GM19395 (cell line): ENCODE data around the gene EIF4G3.
"Not testable (repeated sequence)": the region's sequence is repeated elsewhere in the genome, so short reads cannot be mapped to it uniquely, and the experiment has no call there.

Source experiments
- ATAC-seq: cut with Tn5 transposase; IDR thresholded peaks from one replicate; pipeline ENCODE4 v1.9.1; 2021; ENCODE audit warnings: mild to moderate bottlenecking, moderate library complexity; ENCODE audit not compliant: unreplicated experiment

EIF4G3 gene

DNA sequence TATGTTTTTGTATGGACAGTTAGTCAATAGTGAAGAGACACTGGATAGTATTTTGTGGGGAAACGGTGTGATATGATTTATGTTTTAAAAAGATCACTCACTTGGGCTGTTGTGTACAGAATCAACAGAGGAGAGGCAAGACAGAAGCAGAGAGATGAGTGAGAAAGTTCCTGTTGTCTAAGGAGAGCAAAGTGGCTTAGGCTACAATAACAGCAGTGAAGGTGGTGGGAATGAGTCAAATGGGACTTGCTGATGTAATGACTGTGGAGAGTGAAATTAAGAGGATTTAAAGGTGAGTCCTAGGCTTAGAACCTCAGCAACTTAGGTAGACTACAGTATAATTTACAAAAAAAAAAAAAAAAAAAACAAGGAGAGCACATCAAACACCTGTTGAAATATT, 220.4 kb downstream of the EIF4G3 start:
- ATAC-seq, result no peak

DNA sequence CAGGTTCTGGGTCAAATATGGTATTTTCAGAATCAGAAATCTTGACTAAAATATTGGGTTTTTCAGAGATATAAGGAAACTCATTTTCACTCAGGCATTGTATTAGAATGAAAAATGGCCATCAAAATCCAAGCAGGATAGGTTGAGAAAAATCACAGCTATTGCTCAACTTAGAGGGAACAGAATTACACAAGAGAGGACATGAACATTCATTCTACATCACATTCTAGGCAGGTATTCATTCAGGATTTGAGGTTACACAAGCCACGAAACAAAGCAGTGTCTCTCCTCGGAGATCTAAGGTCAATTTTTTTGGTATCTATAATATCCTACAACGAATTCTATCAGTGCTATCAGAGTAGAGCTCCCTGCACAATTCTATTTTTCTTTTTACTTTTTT, 226.0 kb downstream of the EIF4G3 start:
- ATAC-seq, result no peak

DNA sequence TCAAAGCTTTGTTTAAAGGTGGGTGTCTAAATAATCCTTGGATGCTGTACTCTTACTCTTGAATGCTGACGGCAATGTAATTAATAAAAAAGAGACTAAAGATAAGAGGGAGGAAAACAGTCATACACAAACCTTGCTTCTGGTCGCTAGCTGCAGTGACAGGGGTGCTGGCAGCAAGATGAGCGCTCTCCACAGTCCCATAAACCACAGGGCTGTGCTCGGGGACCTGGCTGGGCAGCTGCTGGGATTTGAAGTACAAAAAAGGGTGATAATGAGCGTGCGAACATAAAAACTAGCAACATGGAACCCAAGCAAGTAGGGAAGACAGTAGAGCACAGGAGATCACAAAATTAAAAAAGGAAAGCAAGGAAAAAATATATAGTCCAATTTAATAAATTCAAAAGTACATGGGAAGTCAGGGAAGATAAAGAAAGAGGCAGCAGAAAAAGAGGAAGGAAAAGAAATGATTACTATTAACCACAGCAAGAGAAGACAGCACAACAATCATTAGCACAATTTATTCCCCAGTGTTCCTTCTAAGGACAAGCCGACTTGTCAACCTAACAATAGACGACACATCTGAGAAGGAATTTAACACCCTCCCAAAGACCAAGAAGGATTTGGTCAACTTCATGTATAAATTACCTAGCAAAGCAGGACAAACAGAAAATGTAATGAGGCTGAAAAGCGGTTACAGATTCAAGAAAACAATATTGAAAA, 226.7 kb downstream of the EIF4G3 start:
- no peak for ATAC-seq

DNA sequence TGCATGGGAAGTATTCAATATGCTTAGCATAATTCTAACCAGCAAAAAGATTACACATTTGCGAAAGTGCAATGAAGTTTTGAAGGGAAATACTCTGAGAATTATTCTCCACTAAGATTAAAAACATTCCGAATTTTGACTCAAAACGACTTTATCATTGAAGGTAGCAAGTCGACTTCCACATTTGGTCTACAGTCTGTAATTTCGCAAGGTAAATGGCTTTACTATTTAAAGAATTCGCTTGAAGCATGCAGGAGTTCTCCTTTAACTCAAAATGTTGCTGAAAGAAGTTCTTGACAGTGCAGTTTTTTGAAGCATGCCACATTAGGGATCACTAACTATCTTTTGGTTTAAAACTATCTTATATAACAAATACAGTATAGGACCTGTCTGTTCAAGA, 228.6 kb downstream of the EIF4G3 start:
- ATAC-seq, result no peak

DNA sequence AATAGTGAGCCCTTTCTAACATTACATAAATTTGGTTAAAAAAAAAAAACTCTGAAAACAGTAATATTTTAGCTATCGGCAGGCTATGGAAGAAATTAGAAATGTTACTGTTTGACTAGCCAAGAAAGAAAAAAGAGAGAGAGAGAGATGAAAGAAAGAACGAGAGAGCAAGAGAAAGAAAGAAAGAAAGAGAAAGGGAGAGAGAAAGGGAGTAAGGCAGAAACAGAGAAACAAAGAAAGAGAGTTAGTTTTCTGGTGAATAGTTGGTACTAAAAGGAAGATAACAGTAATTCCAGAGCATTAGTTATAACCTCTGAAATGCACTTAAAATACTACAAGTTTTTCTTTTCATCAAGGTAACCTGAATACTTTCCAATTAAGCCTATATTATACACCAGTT, 229.3 kb downstream of the EIF4G3 start:
- ATAC-seq, result no peak

DNA sequence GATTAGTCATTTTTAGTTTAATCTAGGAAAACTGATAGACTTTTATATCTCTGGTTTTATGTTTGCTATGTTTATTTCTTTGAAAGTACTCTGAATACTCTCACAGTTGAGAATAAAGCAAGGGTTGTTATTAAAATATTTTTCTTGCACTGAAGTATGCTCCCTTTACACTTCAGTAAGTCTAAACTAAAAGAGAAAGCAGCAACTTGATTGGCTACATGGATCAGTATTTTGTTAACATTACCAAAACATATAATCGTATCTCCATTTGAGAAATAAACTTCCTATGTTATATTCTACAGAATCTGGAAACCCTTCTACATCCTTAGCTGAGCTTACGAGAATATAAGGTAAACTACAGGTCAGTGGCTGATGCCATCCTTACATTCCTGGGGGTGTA, 240.1 kb downstream of the EIF4G3 start:
- no peak for ATAC-seq

DNA sequence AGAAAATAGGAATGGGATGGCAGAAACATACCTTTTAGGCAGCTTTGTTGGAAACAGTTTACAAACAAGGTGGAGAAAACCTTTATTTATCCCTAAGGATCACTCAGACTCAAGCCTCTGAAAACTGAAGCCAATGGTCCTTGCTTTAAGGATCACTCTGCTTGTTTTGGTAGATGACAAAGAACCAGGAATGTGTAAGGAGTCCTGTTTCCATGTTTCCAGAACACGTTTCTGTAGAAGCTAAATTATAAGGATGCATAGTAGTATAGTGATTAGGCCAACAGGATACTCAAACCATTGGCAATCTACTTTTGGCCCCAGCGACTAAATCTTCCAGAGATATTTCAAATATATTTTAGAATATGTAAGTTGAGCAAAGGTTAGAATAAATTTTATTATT, 240.5 kb downstream of the EIF4G3 start:
- no peak for ATAC-seq

DNA sequence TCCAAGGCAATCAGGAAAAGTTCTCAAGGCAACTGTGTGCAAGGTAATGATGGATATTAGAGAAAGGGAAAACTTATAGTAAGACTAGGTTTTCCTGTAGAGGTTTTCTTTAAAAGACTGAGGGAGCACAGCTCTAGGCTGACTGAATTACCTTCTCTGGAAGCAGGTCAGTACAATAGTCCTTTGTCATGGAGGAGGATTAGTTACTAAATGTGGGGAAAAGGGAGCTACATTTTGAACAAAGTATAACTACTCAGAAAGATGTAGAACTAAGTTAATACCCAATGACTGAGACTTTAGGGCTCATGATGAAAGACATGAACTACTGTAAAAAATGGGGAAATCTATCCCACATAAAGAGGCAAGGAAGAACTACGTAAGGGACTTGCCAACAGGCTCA, 241.0 kb downstream of the EIF4G3 start:
- no peak for ATAC-seq

DNA sequence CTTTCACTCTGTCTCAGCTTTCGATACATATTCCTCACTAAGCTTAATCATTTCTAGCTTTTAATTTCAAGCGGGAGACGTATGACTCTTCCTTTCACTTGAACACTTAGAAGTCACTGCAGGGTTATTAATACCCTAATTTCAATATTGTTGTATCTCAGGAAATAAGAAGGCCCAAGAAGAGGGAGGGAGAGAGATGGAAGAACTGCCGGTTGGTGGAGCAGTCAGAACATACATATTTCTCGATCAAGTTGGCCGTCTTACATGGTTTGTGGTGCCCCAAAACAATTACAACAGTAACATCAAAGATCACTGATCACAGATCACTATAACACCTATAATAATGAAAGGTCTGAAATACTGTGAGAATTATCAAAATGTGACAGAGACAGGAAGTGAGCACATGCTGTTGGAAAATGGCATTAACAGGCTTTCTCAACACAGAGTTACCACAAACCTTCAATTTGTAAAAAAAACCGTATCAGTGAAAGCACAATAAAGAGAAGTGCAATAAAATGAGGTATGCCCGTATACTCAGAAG, 244.2 kb downstream of the EIF4G3 start:
- ATAC-seq, result no peak

DNA sequence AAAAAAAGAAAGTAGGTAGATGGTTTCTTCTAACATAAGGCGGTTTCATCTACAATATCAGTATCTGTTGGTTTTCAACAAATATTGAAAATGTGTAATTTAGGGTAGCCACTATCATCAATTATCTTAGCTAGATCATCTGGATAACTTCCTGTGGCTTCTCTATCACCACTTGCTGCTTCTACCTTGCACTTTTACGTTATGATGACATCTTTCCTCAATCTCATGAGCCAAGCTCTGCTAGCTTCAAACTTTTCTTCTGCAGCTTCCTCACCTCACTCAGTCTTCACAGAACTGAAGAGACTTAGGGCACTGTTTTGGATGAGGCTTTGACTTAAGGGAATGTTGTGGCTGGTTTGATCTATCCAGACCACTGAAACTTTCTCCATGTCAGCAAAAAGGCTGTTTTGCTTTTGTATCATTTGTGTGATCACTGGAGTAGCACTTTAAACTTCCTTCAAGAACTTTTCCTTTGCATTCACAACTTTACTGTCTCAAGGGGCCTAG, 244.7 kb downstream of the EIF4G3 start:
- no peak for ATAC-seq

DNA sequence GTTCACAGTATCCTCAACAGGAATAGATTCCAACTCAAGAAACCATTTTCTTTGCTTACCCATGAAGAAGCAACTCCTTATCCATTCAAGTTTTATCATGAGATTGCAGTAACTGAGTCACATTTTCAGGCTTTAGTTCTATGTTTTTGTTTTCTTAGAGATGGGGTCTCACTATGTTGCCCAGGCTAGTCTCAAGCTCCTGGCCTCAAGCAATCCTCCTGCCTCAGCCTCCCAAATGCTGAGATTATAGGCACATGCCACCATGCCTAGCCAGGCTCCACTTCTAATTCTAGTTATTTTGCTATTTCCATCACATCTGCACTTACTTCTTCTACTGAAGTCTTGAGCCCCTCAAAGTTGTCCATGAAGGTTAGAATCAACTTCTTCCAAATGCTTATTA, 246.3 kb downstream of the EIF4G3 start:
- no peak for ATAC-seq

DNA sequence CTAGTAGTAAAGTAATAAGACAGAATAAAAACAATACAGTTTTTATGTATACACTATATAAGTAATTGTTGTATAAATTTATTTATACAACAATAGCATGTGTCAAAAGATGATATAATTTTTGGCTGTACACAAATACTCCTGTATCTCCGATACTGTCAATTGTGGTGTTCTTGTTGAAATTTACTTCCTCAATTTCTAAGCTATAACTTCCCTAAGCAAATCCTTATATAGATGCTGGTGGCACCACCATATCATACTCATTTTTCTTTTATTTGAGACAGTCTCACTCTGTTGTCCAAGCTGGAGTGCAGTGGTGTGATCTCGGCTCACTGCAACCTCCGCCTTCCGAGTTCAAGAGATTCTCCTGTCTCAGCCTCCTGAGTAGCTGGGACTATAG, 248.6 kb downstream of the EIF4G3 start:
- ATAC-seq, result no peak

DNA sequence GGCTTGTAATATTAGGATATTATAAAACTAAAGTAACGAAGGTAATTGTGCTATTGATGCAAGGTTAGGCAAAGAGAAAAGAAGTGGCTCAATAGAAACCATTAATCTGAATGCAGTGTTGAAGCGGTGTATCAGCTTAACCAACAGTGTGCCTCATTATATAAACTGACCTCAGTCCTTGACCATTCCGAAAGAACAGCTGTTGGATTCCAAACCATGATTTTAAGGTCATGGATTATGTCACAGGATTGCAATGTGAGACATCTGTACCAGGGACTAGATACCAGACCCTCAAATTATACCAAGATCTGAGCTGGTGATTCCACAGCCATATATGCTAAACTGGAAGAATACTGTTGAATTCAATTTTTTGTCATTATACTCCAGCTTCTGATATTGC, 255.4 kb downstream of the EIF4G3 start:
- ATAC-seq, result no peak

DNA sequence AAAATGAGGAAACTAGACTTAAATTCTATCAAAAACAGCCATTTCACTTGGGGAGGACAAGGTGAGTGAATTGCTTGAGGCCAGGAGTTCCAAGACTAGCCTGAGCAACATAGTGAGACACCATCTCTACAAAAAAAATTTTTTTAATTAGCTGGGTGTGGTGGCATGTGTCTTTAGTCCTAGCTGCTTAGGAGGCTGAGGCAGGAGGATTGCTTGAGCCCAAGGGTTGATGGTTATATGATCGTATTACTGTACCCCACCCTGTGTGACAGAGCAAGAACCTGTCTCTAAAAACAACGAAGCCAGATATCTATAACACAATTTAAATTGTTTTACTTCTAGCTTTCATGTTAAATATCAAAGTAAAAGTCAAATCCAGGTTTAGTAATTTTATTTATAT, 263.5 kb downstream of the EIF4G3 start:
- no peak for ATAC-seq

DNA sequence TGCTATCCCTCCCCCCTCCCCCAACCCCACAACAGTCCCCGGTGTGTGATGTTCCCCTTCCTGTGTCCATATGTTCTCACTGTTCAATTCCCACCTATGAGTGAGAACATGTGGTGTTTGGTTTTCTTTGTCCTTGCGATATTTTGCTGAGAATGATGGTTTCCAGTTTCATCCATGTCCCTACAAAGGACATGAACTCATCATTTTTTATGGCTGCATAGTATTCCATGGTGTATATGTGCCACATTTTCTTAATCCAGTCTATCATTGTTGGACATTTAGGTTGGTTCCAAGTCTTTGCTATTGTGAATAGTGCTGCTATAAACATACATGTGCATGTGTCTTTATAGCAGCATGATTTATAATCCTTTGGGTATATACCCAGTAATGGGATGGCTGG, 269.2 kb downstream of the EIF4G3 start:
- ATAC-seq, result not testable (repeated sequence)

DNA sequence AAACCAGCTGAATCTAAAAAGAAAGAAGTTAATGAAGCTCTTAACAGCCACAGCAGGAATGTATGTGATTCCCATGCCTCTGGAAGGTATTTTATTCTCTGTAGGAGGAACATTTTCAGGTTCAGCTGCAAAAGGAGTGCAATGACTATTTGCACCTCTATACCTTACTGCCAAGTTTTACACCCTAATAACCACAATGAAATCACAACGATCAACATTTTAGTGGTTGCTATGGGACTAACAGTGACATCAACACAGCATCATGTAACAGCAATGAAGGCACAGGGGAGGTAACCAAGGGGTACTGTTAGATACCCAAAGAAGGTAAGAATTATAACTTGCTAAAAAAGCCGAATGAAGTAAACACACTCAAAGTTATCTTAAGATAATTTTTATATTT, 273.3 kb downstream of the EIF4G3 start:
- ATAC-seq, result no peak

DNA sequence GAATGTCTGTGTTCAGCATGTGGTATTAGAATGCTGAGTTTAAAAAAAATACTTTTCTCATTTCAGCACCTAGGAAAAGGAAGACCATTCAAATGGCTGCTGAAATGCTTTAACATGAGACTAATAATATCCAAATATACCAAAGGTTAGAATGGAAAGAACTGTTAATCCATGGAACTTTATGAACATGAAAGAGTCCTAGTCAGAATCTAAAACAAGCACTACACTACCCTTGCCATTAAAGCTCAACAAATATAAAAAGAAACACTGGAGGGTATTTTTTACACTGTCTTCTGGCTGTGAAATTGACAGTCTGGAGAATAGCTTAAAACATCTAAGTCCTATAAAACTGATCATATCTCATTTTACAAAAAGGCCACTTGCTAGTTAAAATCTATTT, 276.6 kb downstream of the EIF4G3 start:
- no peak for ATAC-seq

DNA sequence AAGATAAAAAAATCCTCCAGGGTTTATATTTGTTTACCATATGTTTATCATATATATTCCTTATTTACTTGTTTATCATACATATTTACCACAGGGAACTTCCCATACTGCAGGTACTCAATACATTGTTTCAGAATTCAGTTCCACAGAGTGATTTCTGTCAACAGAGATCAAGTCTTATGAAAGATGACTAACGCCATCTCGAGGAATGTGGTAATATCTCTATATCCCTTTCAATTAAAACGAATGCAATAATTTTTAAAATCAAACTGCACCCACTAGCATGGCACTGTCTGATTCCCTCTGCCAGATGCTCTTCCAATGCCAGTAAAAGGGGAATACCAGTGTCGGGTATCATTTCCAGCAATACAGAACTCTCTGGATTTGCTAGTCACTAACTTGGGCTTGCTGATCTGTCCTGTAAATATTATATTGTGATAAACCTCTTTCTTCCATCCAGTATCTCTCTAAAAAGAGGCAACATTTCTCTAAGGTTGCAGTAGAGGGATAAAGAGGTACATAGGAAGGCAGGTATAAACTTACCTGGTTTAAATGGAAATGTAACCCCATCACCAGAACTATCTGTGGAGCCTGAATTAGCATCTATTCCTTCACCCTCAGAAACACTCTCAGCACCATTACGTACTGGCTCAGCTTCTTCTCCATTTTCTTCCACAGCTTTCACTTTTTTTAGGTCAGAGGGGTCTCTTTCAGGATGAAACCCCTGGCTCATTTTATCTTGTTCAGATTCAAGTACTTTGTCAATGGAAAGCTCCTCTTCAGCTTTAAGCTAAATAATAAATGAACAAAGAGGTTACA, 277.3 kb downstream of the EIF4G3 start:
- ATAC-seq, result no peak

DNA sequence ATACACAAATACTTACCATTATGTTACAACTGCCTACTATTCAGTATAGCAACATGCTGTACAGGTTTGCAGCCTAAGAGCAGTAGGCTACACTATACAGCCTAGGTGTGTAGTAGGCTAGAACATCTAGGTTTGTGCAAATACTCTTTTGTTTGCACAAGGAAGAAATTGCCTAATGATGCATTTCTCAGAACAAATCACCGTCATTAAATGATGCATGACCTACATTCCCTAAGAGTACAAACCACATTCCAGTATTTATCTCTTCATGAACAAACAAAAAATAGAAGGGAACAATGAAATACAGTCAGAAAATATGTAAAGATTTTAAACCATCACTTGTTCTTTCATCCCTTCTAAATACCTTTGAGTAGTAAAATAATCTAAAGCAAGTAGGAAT, 279.9 kb downstream of the EIF4G3 start:
- ATAC-seq, result no peak

DNA sequence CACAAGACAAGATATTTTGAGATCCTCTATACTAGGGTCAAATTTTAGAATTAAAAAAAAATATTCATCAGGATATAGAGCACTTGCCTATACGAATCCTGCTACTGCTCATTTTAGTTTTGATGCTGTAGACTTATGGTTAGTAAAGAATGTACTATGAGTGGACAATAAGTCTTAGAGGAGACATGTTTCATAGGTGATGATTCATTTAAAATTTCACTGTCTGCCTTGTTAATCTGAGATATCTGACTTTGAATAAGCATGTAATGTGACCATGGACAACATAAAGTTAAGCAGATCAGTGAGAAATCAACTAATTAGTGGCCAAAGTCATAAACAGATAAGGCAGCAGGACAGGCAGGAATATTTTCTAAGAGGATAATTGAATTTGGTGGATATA, 282.8 kb downstream of the EIF4G3 start:
- ATAC-seq, result no peak

DNA sequence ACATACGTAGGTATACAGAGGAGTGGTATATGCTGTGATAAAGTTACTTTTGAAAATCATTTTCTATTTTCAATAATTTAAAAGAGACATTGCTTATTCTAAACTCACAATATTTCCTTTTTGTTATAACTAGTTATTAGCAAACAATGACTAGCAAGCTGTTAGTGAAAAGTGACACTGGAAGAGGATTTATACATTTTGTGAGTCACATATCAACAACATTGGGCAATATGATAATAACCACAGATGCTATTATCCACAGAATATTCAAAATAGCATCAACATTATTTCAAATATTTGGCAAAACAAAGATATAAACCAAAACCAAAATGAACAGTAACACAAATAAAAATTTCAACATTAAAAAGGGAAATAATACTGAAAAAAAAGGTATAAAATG, 285.6 kb downstream of the EIF4G3 start:
- ATAC-seq, result no peak

DNA sequence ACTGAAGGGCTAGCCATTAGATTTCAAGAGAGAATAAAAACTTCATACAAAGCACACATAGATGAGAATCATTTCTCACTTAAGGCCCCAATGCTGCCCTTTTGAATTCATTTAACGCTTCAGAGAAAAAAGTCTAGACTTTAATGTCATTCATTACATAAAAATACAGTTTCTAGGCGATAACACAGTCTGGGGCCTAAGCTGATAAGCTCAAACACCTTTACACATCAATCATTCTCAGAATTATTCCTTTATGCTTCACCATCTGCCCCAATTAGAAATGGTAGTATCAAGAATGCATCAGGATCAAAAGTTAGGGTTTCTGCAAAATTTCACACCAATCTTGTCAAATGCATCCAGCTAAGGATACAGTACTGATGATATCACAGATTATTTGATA, 289.5 kb downstream of the EIF4G3 start:
- no peak for ATAC-seq
